OCI-LY7 (cell line): Measurements from ENCODE around the gene ZC3H18.

Source experiments
- EZH2phosphoT487 ChIP-seq: fragments of 200-600 bp; sonication (generic); IDR thresholded peaks from 2 replicates; pipeline ENCODE4 v1.6.1; 2018; ENCODE audit warnings: low read depth, borderline replicate concordance, mild to moderate bottlenecking, mixed run types, antibody characterized with exemption, low read length, moderate library complexity, mixed read lengths
- TF ChIP-seq, protein P1 (sequence below): fragments of 200-600 bp; sonication (generic); conservative IDR thresholded peaks from 2 replicates; pipeline ENCODE4 v1.5.1; 2014; ENCODE audit warnings: mild to moderate bottlenecking, antibody characterized with exemption, low read length, moderate library complexity, mixed read lengths

- TF ChIP-seq, protein P1, sequence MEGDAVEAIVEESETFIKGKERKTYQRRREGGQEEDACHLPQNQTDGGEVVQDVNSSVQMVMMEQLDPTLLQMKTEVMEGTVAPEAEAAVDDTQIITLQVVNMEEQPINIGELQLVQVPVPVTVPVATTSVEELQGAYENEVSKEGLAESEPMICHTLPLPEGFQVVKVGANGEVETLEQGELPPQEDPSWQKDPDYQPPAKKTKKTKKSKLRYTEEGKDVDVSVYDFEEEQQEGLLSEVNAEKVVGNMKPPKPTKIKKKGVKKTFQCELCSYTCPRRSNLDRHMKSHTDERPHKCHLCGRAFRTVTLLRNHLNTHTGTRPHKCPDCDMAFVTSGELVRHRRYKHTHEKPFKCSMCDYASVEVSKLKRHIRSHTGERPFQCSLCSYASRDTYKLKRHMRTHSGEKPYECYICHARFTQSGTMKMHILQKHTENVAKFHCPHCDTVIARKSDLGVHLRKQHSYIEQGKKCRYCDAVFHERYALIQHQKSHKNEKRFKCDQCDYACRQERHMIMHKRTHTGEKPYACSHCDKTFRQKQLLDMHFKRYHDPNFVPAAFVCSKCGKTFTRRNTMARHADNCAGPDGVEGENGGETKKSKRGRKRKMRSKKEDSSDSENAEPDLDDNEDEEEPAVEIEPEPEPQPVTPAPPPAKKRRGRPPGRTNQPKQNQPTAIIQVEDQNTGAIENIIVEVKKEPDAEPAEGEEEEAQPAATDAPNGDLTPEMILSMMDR = no peak
- no peak for TF ChIP-seq EZH2phosphoT487
These were observed 84.3 kb downstream of the ZC3H18 start for GRCh38 chr16:88654363-88655052.
